Measurements from ENCODE around the gene OR4C12.

DNA sequence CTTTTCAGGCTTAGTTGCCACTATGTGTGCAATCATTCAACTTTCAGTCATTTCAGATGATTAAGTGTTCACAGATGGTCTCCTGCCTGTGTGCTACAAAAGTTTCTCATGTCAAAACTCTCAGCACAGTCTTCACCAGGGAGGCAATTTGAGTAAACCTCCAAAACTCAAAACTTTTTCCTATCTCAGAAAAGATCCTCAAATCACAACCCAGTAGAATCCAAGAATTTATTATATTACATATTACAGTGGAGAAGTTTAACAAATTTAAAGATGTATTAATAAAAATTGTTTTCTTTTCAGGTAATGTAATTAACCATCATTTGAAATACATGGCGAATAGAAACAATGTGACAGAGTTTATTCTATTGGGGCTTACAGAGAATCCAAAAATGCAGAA, 30.2 kb downstream of the OR4C12 start, which contains the start of gene OR4C13:
- TF ChIP-seq POLR2A (IDR thresholded peaks at IDR 0.05; ENCODE audit: low read depth, low read length) (no peak), POLR2AphosphoS5 (IDR thresholded peaks at IDR 0.05; ENCODE audit: low read depth, low read length) (no peak), TAF1 (IDR thresholded peaks at IDR 0.05; ENCODE audit: low read depth, low read length) (no peak), SPI1 (IDR thresholded peaks at IDR 0.05; ENCODE audit: low read depth, low read length) (no peak), POU2F2 (IDR thresholded peaks at IDR 0.05; ENCODE audit: low read depth, low read length) (no peak)
